ENCODE results near the gene TSEN15. TPM values are rescaled to one million over a fixed set of nuclear protein-coding genes. Genes with fewer than 3 reads are reported as not detected.
A peak's percentile ranks its signal among the peaks of the same experiment; 100 is the strongest.
"Not testable (repeated sequence)": the region's sequence is repeated elsewhere in the genome, so short reads cannot be mapped to it uniquely, and the experiment has no call there.

The TSEN15 gene
- total and polyA plus RNA-seq, 2 donors = 30.1 to 41.4 TPM

DNA sequence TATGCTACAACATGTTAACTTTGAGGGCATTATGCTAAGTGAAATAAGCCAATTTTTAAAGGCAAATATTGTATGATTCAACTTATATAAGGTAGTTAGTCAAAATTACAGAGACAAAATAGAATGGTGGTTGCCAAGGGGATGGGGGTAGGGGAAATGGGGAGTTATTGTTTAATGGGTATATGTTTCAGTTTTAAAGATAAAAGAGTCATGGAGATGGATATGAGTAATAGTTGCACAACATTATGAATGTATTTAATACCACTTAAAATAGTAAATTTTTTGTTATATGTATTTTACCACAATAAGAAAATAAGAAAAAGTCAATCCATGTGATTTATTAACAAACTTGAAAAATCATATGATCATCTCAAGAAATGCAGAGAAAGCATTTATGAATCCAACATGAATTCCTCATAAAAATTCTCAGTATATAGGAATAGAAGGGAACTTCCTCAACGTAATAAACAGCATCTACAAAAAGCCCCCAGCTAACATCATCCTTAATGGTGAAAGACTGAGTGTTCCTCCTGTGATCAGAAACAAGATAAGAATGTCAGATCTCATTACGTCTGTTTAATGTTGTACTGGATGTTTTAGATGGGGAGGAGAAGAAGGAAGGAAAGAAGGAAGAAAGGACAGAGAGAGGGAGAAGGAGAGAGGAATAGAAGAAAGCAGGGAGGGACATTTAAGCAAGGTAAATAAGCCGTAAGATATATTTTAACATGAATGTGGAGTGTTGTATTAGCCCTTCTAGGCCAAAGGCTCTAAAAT lies 6.7 kb upstream of the TSEN15 start:
- Histone ChIP-seq H3K4me3 (ENCODE audit: low read length in 2 of 2) (no peak overlapping the region), H3K9me3 (ENCODE audit: control insufficient read depth in 2 of 2, insufficient read depth in 1 of 2, low read length in 1 of 2) (no peaks in the 10 kb centered on the region), H3K27ac (ENCODE audit: low read depth in 1 of 2, low read length in 1 of 2) (no peak overlapping the region), H3K4me1 (ENCODE audit: control insufficient read depth in 2 of 2, insufficient read depth in 2 of 2, low read length in 2 of 2) (no peaks in the 10 kb centered on the region), H3K36me3 (ENCODE audit: control insufficient read depth in 2 of 2, insufficient read depth in 2 of 2, low read length in 1 of 2) (no peaks in the 10 kb centered on the region), H3K27me3 (ENCODE audit: control insufficient read depth in 2 of 2, insufficient read depth in 1 of 2, low read length in 1 of 2) (peaks cover 0 to 2% of the 10 kb centered on the region in 2 donors)
- 83% methylated on average over 3 of the region's 3 CpGs for WGBS
- no peak for DNase-seq (ENCODE audit: low read depth in 6 of 9, low spot score in 9 of 9)

GRCh38 chr1:184047541-184047940 lies 4.0 kb upstream of the TSEN15 start:
- DNase-seq (ENCODE audit: low read depth in 6 of 9, low spot score in 9 of 9); H3K36me3 ChIP-seq (ENCODE audit: control insufficient read depth in 2 of 2, insufficient read depth in 2 of 2, low read length in 1 of 2); H3K9me3 ChIP-seq (ENCODE audit: control insufficient read depth in 2 of 2, insufficient read depth in 1 of 2, low read length in 1 of 2); H3K27me3 ChIP-seq (ENCODE audit: control insufficient read depth in 2 of 2, insufficient read depth in 1 of 2, low read length in 1 of 2); H3K4me1 ChIP-seq (ENCODE audit: control insufficient read depth in 2 of 2, insufficient read depth in 2 of 2, low read length in 2 of 2); H3K27ac ChIP-seq (ENCODE audit: low read depth in 1 of 2, low read length in 1 of 2); H3K4me3 ChIP-seq (ENCODE audit: low read length in 2 of 2): not testable (repeated sequence)
- WGBS = 92% methylated on average over 5 of the region's 5 CpGs

GRCh38 chr1:184048561-184049240 lies 2.8 kb upstream of the TSEN15 start:
- Histone ChIP-seq H3K4me3 (ENCODE audit: low read length in 2 of 2) (no peak overlapping the region), H3K4me1 (ENCODE audit: control insufficient read depth in 2 of 2, insufficient read depth in 2 of 2, low read length in 2 of 2) (peaks cover 6 to 9% of the 10 kb centered on the region in 2 donors), H3K27ac (ENCODE audit: low read depth in 1 of 2, low read length in 1 of 2) (no peak overlapping the region), H3K9me3 (ENCODE audit: control insufficient read depth in 2 of 2, insufficient read depth in 1 of 2, low read length in 1 of 2) (no peaks in the 10 kb centered on the region), H3K36me3 (ENCODE audit: control insufficient read depth in 2 of 2, insufficient read depth in 2 of 2, low read length in 1 of 2) (no peaks in the 10 kb centered on the region), H3K27me3 (ENCODE audit: control insufficient read depth in 2 of 2, insufficient read depth in 1 of 2, low read length in 1 of 2) (no peaks in the 10 kb centered on the region)
- no peak for DNase-seq (ENCODE audit: low read depth in 6 of 9, low spot score in 9 of 9)
- 72% methylated on average over 4 of the region's 4 CpGs for WGBS

- no peak overlapping the region for H3K4me3 ChIP-seq (ENCODE audit: low read length in 2 of 2)
- no peaks in the 10 kb centered on the region for H3K9me3 ChIP-seq (ENCODE audit: control insufficient read depth in 2 of 2, insufficient read depth in 1 of 2, low read length in 1 of 2)
- no peak for DNase-seq (ENCODE audit: low read depth in 6 of 9, low spot score in 9 of 9)
- no peaks in the 10 kb centered on the region for H3K27me3 ChIP-seq (ENCODE audit: control insufficient read depth in 2 of 2, insufficient read depth in 1 of 2, low read length in 1 of 2)
- WGBS = 99% methylated on average over 2 of the region's 2 CpGs
- no peaks in the 10 kb centered on the region for H3K36me3 ChIP-seq (ENCODE audit: control insufficient read depth in 2 of 2, insufficient read depth in 2 of 2, low read length in 1 of 2)
- no peak overlapping the region for H3K27ac ChIP-seq (ENCODE audit: low read depth in 1 of 2, low read length in 1 of 2)
- H3K4me1 ChIP-seq (ENCODE audit: control insufficient read depth in 2 of 2, insufficient read depth in 2 of 2, low read length in 2 of 2) = peaks cover 6 to 9% of the 10 kb centered on the region in 2 donors
Measured at GRCh38 chr1:184049291-184049690, 2.2 kb upstream of the TSEN15 start.

DNA sequence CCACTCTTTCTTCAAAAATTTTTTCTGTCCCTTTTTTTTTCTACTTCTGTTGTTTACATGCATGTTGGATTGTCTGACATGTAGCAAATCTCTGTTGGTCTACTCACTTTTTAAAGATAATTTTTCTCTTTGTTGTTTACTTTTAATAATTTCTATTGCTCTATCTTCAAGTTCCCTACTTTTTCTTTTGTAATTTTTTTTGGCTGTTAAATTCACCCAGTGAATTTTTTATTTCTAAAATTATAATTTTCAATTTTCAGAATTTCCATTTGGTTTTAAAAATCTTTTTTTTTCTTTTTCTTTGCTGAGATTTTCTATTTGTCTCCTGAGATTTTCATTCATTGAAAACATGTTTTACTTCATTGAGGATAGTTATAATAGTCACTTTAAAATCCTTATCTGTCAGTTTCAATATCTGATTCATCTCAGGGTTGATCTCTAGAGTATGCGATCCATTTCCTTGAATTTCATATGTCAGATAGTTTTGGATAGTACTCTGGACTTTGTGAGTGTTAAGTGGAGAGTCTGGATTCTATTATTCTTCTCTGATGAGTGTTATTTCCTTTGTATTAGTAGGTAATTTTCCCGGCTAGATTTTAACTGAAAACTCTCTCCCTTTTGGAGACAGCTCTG lies 1.6 kb upstream of the TSEN15 start:
- no peak overlapping the region for H3K27ac ChIP-seq (ENCODE audit: low read depth in 1 of 2, low read length in 1 of 2)
- DNase-seq (ENCODE audit: low read depth in 6 of 9, low spot score in 9 of 9) = no peak
- no peaks in the 10 kb centered on the region for H3K9me3 ChIP-seq (ENCODE audit: control insufficient read depth in 2 of 2, insufficient read depth in 1 of 2, low read length in 1 of 2)
- H3K27me3 ChIP-seq (ENCODE audit: control insufficient read depth in 2 of 2, insufficient read depth in 1 of 2, low read length in 1 of 2) = no peaks in the 10 kb centered on the region
- peaks cover 0 to 4% of the 10 kb centered on the region in 2 donors for H3K36me3 ChIP-seq (ENCODE audit: control insufficient read depth in 2 of 2, insufficient read depth in 2 of 2, low read length in 1 of 2)
- WGBS = 98% methylated on average over 2 of the region's 2 CpGs
- H3K4me3 ChIP-seq (ENCODE audit: low read length in 2 of 2) = no peak overlapping the region
- peaks cover 6 to 9% of the 10 kb centered on the region in 2 donors for H3K4me1 ChIP-seq (ENCODE audit: control insufficient read depth in 2 of 2, insufficient read depth in 2 of 2, low read length in 2 of 2)

DNA sequence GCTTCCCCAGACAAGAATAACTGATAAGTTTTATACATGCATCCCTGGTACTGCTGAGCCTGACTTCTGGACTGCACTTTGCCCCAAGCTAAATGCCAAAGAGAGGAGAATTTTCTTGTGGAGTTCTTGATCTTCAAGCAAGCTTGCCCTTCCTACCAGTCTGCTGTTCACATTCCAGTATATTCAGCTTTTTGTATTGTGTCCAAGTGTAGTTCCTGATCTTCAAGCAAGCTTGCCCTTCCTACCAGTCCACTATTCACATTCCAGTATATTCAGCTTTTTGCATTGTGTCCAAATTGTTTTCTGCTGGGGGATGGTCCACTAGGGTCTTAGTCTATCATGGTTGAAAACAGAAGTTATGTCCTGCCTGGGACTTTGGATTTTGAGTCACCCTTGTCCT lies 894 bp upstream of the TSEN15 start:
- peaks cover 6 to 9% of the 10 kb centered on the region in 2 donors for H3K4me1 ChIP-seq (ENCODE audit: control insufficient read depth in 2 of 2, insufficient read depth in 2 of 2, low read length in 2 of 2)
- no peak overlapping the region for H3K27ac ChIP-seq (ENCODE audit: low read depth in 1 of 2, low read length in 1 of 2)
- no peaks in the 10 kb centered on the region for H3K9me3 ChIP-seq (ENCODE audit: control insufficient read depth in 2 of 2, insufficient read depth in 1 of 2, low read length in 1 of 2)
- H3K4me3 ChIP-seq (ENCODE audit: low read length in 2 of 2) = no peak overlapping the region
- DNase-seq (ENCODE audit: low read depth in 6 of 9, low spot score in 9 of 9) = peak in 2 of 9 donors; percentile 2 to 6
- H3K27me3 ChIP-seq (ENCODE audit: control insufficient read depth in 2 of 2, insufficient read depth in 1 of 2, low read length in 1 of 2) = no peaks in the 10 kb centered on the region
- peaks cover 0 to 7% of the 10 kb centered on the region in 2 donors for H3K36me3 ChIP-seq (ENCODE audit: control insufficient read depth in 2 of 2, insufficient read depth in 2 of 2, low read length in 1 of 2)

DNA sequence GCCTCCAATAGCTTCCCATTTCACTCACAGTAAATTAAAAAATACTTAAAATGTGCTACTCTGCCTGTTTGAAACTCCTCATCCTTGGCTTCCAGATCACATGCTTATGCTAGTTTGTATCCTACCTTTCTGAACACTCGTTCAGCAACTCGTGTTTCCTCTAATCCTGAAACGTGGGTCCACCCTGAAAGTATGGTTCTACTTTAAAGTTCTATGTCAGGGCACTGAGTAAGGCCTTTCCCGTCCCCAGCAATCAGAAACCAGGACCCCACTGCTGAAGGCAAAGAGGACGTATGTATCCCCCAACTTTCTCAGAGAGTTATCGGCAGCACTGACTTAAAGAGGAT lies 419 bp upstream of the TSEN15 start:
- Histone ChIP-seq H3K27me3 (ENCODE audit: control insufficient read depth in 2 of 2, insufficient read depth in 1 of 2, low read length in 1 of 2) (no peaks in the 10 kb centered on the region), H3K27ac (ENCODE audit: low read depth in 1 of 2, low read length in 1 of 2) (peak overlapping the region; percentile 75 to 78), H3K9me3 (ENCODE audit: control insufficient read depth in 2 of 2, insufficient read depth in 1 of 2, low read length in 1 of 2) (no peaks in the 10 kb centered on the region), H3K4me3 (ENCODE audit: low read length in 2 of 2) (peak overlapping the region; percentile 77 to 88), H3K4me1 (ENCODE audit: control insufficient read depth in 2 of 2, insufficient read depth in 2 of 2, low read length in 2 of 2) (peaks cover 6 to 9% of the 10 kb centered on the region in 2 donors), H3K36me3 (ENCODE audit: control insufficient read depth in 2 of 2, insufficient read depth in 2 of 2, low read length in 1 of 2) (peaks cover 0 to 7% of the 10 kb centered on the region in 2 donors)
- peak in 1 of 9 donors; percentile 9 for DNase-seq (ENCODE audit: low read depth in 6 of 9, low spot score in 9 of 9)
- 3% methylated on average over 6 of the region's 6 CpGs for WGBS

DNA sequence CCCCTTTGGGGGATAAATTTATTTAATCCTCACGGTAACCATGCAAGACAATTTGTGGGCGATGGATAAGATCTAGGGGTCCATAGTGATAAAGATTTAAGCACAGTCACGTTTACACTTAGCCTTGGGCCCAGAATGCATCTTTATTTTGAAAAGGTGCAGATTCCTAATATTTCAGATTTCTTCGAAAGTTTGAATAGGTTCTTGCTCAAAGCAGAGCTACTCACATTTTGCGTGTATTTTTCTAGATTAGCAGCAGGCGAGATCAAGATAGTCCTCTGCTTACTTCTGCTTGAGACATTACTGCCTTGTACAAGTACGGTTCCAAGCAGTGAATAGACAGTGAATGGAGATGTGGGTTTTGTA lies 647 bp downstream of the TSEN15 start:
- 10% methylated on average over 7 of the region's 7 CpGs for WGBS
- H3K4me3 ChIP-seq (ENCODE audit: low read length in 2 of 2) = peak overlapping the region; percentile 77 to 88
- H3K9me3 ChIP-seq (ENCODE audit: control insufficient read depth in 2 of 2, insufficient read depth in 1 of 2, low read length in 1 of 2) = no peaks in the 10 kb centered on the region
- peak overlapping the region; percentile 46 to 95 for H3K27ac ChIP-seq (ENCODE audit: low read depth in 1 of 2, low read length in 1 of 2)
- H3K36me3 ChIP-seq (ENCODE audit: control insufficient read depth in 2 of 2, insufficient read depth in 2 of 2, low read length in 1 of 2) = peaks cover 0 to 9% of the 10 kb centered on the region in 2 donors
- H3K4me1 ChIP-seq (ENCODE audit: control insufficient read depth in 2 of 2, insufficient read depth in 2 of 2, low read length in 2 of 2) = peaks cover 6 to 9% of the 10 kb centered on the region in 2 donors
- DNase-seq (ENCODE audit: low read depth in 6 of 9, low spot score in 9 of 9) = peak in 3 of 9 donors; percentile 6 to 19 (median 15)
- H3K27me3 ChIP-seq (ENCODE audit: control insufficient read depth in 2 of 2, insufficient read depth in 1 of 2, low read length in 1 of 2) = no peaks in the 10 kb centered on the region

DNA sequence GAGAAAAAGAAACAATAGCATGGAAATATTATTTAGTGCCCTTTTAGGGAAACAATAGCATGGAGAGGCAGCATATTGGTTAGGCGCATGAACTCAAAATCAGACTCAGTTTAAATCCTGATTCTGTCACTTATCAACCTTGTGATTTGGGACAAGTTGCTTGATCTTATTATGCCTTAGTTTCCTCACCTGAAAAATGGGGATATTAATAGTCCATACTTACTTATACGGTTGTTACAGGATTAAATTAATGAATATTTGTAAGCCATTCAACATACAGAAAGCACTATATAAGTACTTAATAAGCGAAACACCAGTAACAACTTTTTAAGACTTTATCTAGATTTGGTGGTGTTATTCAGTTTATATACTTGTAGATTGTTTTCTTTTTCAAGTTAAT lies 1.2 kb downstream of the TSEN15 start:
- WGBS = 62% methylated on average over 3 of the region's 3 CpGs
- Histone ChIP-seq H3K9me3 (ENCODE audit: control insufficient read depth in 2 of 2, insufficient read depth in 1 of 2, low read length in 1 of 2) (no peaks in the 10 kb centered on the region), H3K27ac (ENCODE audit: low read depth in 1 of 2, low read length in 1 of 2) (peak overlapping the region in 1 of 2 donors; percentile 95), H3K4me3 (ENCODE audit: low read length in 2 of 2) (peak overlapping the region; percentile 77 to 88), H3K36me3 (ENCODE audit: control insufficient read depth in 2 of 2, insufficient read depth in 2 of 2, low read length in 1 of 2) (peaks cover 0 to 12% of the 10 kb centered on the region in 2 donors), H3K4me1 (ENCODE audit: control insufficient read depth in 2 of 2, insufficient read depth in 2 of 2, low read length in 2 of 2) (peaks cover 6 to 9% of the 10 kb centered on the region in 2 donors), H3K27me3 (ENCODE audit: control insufficient read depth in 2 of 2, insufficient read depth in 1 of 2, low read length in 1 of 2) (no peaks in the 10 kb centered on the region)
- no peak for DNase-seq (ENCODE audit: low read depth in 6 of 9, low spot score in 9 of 9)

Measured in thymus (tissue), 11 donors.